ENCODE measurements around the gene KCNC1. TPM values are rescaled to one million over a fixed set of nuclear protein-coding genes. Genes with fewer than 3 reads are reported as not detected.

KCNC1 gene
- total and polyA plus RNA-seq, 7 donors, result 0.01 to 1.1 (median 0.13) TPM

- WGBS, 3 donors, result 76 to 82% (median 78%) methylated on average over 12 of the region's 12 CpGs
- no peak overlapping the region for H3K4me3 ChIP-seq
- intact Hi-C loops (cut with DNase I), result no loop called here
- DNase-seq (no peak), ATAC-seq (peak in 1 of 4 donors; percentile 19)
- no peaks in the 10 kb centered on the region for H3K27me3 ChIP-seq (ENCODE audit: insufficient read depth in 3 of 3, low read length in 2 of 3)
- H3K9me3 ChIP-seq, result no peaks in the 10 kb centered on the region
- TF ChIP-seq, protein P1, sequence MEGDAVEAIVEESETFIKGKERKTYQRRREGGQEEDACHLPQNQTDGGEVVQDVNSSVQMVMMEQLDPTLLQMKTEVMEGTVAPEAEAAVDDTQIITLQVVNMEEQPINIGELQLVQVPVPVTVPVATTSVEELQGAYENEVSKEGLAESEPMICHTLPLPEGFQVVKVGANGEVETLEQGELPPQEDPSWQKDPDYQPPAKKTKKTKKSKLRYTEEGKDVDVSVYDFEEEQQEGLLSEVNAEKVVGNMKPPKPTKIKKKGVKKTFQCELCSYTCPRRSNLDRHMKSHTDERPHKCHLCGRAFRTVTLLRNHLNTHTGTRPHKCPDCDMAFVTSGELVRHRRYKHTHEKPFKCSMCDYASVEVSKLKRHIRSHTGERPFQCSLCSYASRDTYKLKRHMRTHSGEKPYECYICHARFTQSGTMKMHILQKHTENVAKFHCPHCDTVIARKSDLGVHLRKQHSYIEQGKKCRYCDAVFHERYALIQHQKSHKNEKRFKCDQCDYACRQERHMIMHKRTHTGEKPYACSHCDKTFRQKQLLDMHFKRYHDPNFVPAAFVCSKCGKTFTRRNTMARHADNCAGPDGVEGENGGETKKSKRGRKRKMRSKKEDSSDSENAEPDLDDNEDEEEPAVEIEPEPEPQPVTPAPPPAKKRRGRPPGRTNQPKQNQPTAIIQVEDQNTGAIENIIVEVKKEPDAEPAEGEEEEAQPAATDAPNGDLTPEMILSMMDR (IDR thresholded peaks at IDR 0.05), result no peak
- H3K27ac ChIP-seq, result no peak overlapping the region
- no peaks in the 10 kb centered on the region for H3K4me1 ChIP-seq
- no peaks in the 10 kb centered on the region for H3K36me3 ChIP-seq (ENCODE audit: insufficient read depth in 1 of 2, low read depth in 1 of 2)
These were observed 46.6 kb downstream of the KCNC1 start for GRCh38 chr11:17781221-17781620.

DNA sequence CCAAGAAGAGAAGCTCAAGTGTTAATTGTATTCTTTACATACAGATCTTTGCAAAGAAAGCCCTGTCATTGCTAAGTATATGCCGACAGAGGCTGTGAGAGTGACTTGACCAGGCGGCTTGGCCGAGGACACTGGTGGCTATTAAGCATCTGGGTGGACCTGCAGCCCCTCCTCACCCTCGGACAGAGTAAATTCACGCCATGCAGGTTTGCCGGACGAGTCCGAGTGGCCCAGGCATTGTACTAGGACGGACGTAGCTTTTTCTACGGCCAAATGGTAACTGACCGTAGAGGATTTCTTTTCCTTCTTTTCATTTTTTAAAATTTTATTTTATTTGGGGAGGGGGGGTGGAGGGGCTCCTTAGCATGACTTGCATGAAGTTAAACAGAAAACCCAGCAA, 47.0 kb downstream of the KCNC1 start:
- no peaks in the 10 kb centered on the region for H3K36me3 ChIP-seq (ENCODE audit: insufficient read depth in 1 of 2, low read depth in 1 of 2)
- no peak for ATAC-seq

GRCh38 chr11:17782145-17782544, 47.6 kb downstream of the KCNC1 start:
- ATAC-seq (no peak), DNase-seq (no peak)
- WGBS, 3 donors, result 84 to 85% (median 84%) methylated on average over 12 of the region's 12 CpGs
- Histone ChIP-seq H3K9me3 (no peaks in the 10 kb centered on the region), H3K4me3 (no peak overlapping the region), H3K27ac (no peak overlapping the region), H3K4me1 (no peaks in the 10 kb centered on the region), H3K36me3 (ENCODE audit: insufficient read depth in 1 of 2, low read depth in 1 of 2) (no peaks in the 10 kb centered on the region), H3K27me3 (ENCODE audit: insufficient read depth in 3 of 3, low read length in 2 of 3) (no peaks in the 10 kb centered on the region)
- TF ChIP-seq, protein P1 (IDR thresholded peaks at IDR 0.05), result no peak
- intact Hi-C loops (cut with DNase I), result no loop called here

More for the DNA sequence above, 47.0 kb downstream of the KCNC1 start:
- Histone ChIP-seq H3K4me1 (no peaks in the 10 kb centered on the region), H3K9me3 (no peaks in the 10 kb centered on the region), H3K4me3 (no peak overlapping the region), H3K27me3 (ENCODE audit: insufficient read depth in 3 of 3, low read length in 2 of 3) (no peaks in the 10 kb centered on the region), H3K27ac (no peak overlapping the region)
- DNase-seq, result no peak
- TF ChIP-seq, protein P1 (IDR thresholded peaks at IDR 0.05), result no peak
- intact Hi-C loops (cut with DNase I), result no loop called here
- 88 to 92% (median 91%) methylated on average over 12 of the region's 12 CpGs for WGBS, 3 donors

DNA sequence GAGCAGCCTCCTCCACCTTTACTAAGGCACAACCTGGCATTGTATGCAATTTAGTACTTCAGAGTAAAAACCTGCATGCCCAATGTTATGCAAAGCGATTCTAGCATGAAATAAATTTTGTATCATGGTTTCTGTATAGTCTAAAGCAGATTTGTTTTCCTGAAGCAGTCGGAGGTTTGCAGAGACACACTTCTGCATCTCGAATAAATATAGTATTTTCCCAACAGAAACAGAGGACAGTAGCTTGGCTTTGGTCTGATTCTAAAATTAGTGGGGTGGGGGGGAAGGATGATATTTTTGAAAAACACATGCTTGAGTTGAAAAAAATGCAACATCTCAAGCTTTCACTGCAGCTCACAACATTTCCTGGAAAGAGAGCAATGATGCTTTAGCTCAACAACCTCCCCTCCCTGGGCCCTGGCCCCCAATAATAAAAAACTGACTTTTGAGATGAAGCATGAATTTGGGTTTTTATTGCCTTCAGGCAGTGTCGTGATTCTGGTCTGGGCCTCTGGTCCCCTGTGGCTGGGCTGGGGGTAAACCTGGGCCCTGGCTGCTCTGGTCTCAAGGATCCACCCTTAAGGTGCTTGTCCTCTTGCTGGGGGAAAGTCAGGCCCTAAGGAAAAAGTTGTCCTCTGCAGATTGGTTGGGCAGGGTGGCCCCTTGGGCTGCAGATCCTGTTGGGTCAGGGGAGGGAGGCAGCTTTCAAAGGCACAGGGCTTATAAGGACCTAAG, 48.2 kb downstream of the KCNC1 start:
- Histone ChIP-seq H3K4me3 (no peak overlapping the region), H3K36me3 (ENCODE audit: insufficient read depth in 1 of 2, low read depth in 1 of 2) (no peaks in the 10 kb centered on the region), H3K27ac (no peak overlapping the region), H3K27me3 (ENCODE audit: insufficient read depth in 3 of 3, low read length in 2 of 3) (no peaks in the 10 kb centered on the region), H3K4me1 (no peaks in the 10 kb centered on the region), H3K9me3 (no peaks in the 10 kb centered on the region)
- intact Hi-C loops (cut with DNase I), result no loop called here
- WGBS, 3 donors, result 73 to 90% (median 78%) methylated on average over 4 of the region's 4 CpGs
- DNase-seq (peak in 1 of 2 donors; percentile 28), ATAC-seq (no peak)
- TF ChIP-seq, protein P1 (IDR thresholded peaks at IDR 0.05), result no peak

DNA sequence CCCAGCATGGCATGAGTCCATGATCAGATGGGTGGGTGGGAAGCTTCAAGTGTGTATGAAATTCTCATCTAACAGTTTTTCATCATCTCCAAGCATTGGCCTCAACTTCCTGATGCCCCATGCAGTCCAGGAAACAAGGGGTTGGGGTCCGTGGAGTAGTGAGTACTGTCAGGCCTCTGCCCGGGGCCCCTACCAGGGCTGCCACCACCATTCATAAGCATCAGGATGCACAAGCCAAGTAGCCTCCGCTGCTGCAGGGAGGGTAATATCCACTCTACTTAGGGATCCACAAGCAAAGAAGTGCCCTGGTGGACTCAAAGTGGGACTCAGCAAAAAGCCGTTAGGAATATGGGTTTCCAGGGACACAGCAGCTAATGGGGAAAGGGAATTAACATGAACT, 49.3 kb downstream of the KCNC1 start:
- no peaks in the 10 kb centered on the region for H3K9me3 ChIP-seq
- ATAC-seq (no peak), DNase-seq (peak in 1 of 2 donors; percentile 28)
- no peaks in the 10 kb centered on the region for H3K36me3 ChIP-seq (ENCODE audit: insufficient read depth in 1 of 2, low read depth in 1 of 2)
- intact Hi-C loops (cut with DNase I), result no loop called here
- WGBS, 3 donors, result 90 to 92% (median 92%) methylated on average over 4 of the region's 4 CpGs
- H3K27me3 ChIP-seq (ENCODE audit: insufficient read depth in 3 of 3, low read length in 2 of 3), result no peaks in the 10 kb centered on the region
- TF ChIP-seq, protein P1 (IDR thresholded peaks at IDR 0.05), result no peak
- no peak overlapping the region for H3K27ac ChIP-seq
- H3K4me3 ChIP-seq, result no peak overlapping the region
- no peaks in the 10 kb centered on the region for H3K4me1 ChIP-seq
